ENCODE results near the gene KLHDC1. TPM values are rescaled to one million over a fixed set of nuclear protein-coding genes. Genes with fewer than 3 reads are reported as not detected.

KLHDC1 gene
- total RNA-seq, 1 donor from 2014 or later = not detected

DNA sequence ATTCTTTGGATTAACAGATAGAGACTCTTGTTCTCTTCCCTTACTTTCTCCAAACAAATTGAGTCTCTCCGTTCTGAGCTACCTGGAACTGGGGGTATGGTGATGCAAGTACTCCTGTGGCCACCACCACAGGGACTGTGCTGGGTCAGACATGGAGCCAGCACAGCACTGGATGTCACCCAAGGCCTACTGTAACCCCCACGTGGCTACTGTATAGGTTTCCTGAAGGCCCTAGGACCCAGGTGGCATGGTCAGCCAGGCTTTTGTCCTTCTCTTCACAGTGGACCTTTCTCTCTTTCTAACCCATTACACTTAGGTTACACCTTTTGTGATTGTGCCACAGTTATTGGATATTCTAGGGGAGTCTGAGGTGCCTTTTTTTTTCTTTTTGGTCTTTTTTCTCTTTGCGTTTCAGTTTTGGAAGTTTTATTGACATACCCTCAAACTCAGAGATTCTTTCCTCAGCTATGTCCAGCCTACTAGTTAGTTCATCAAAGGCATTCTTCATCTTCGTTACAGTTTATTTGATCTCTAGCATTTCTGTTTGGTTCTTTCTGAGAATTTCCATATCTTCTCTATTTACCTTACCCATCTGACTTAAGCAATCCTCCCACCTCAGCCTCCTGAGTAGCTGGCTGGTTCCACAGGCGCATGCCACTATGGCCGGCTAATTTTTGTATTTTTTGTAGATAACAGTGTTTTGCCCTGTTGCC is 69.1 kb downstream of the KLHDC1 start:
- no peak for DNase-seq (ENCODE audit: low spot score in 2 of 2)
- TF ChIP-seq CTCF (IDR thresholded peaks at IDR 0.05) = no peak
- Histone ChIP-seq H3K9me3 (no peaks in the 10 kb centered on the region), H3K4me1 (peaks cover 0 to 4% of the 10 kb centered on the region in 2 donors), H3K27ac (no peak overlapping the region), H3K4me3 (no peak overlapping the region), H3K36me3 (no peaks in the 10 kb centered on the region), H3K27me3 (no peaks in the 10 kb centered on the region)
- intact Hi-C loops (cut with DNase I) = no loop called here

DNA sequence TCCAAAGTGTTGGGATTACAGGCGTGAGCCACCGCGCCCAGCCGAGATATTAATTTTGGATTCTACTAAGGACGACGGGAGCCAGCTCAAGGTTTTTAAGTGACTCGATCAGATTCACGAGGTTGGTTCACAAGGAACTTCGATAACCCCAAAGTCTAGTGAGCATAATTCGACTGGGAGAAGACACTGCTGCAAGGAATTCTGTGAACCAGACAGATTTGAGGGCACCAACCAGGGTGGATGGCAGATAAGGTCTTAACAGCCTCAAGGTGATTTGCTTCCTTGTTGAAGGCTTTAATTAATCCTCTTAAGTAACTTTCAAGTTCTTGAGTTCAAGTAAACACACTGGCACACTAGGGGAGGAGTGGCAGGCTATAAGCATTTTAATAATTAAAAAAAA is 73.9 kb downstream of the KLHDC1 start:
- intact Hi-C loops (cut with DNase I) = loop anchor here (2.0 to 5.0 kb wide), 2 partner anchors 74 to 900 kb away; partner anchors contain the start of genes KLHDC1 and SAV1
- H3K27ac ChIP-seq = peak overlapping the region; percentile 94 to 97
- H3K4me3 ChIP-seq = peak overlapping the region; percentile 83 to 94
- TF ChIP-seq CTCF (IDR thresholded peaks at IDR 0.05) = no peak
- H3K9me3 ChIP-seq = no peaks in the 10 kb centered on the region
- peaks cover 3 to 5% of the 10 kb centered on the region in 2 donors for H3K36me3 ChIP-seq
- DNase-seq (ENCODE audit: low spot score in 2 of 2) = no peak
- no peaks in the 10 kb centered on the region for H3K27me3 ChIP-seq
- H3K4me1 ChIP-seq = peaks cover 0 to 24% of the 10 kb centered on the region in 2 donors

GRCh38 chr14:49767270-49767570 is 74.3 kb downstream of the KLHDC1 start:
- intact Hi-C loops (cut with DNase I) = loop anchor here (2.0 to 5.0 kb wide), 2 partner anchors 74 to 900 kb away; partner anchors contain the start of genes KLHDC1 and SAV1
- DNase-seq (ENCODE audit: low spot score in 2 of 2) = no peak
- H3K27ac ChIP-seq = peak overlapping the region; percentile 94 to 97
- peaks cover 5 to 8% of the 10 kb centered on the region in 2 donors for H3K36me3 ChIP-seq
- TF ChIP-seq CTCF (IDR thresholded peaks at IDR 0.05) = no peak
- H3K4me1 ChIP-seq = peaks cover 0 to 24% of the 10 kb centered on the region in 2 donors
- no peaks in the 10 kb centered on the region for H3K9me3 ChIP-seq
- H3K4me3 ChIP-seq = peak overlapping the region; percentile 83 to 94
- H3K27me3 ChIP-seq = no peaks in the 10 kb centered on the region

DNA sequence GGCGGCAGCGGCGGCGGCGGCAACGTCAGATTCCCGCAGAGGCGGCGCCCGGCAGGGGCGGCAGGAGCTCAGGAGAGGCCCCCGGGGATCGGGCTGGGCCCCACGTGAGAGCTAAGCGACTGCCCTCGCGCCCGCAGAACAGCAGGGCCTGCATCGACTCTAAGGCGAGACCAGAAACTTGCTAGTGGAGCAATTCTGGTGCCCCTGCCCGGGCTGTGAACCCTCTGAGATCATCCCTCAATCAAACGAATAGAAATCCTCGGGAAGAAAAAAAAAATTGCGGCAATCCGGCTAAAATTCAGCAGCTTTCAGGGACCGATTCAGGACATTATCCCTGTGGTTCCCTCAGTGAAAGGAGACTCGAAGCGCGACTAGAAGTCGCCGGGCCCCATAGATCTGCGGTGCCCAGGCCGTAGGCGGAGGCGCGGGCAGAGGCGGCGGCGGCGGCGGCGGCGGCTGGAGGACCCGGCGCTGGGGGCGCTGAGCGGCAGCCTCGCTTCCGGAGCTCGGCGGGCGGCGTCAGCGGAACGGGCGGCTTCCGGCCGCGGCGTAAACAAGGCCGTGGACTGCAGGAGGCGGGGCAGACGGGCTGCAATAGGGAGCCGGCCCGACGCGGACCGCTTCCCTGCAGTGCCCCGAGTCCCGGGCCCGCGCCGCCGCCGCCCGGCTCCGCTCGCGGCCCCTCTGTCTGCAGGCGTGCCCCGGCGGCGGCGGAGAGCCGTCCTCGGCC is 74.8 kb downstream of the KLHDC1 start, which contains the start of gene KLHDC2:
TSS of gene KLHDC2 (plus strand) at position 583 of the 730 bp plus-strand sequence. CDS start 316 bp downstream, outside the sequence.
- Histone ChIP-seq H3K36me3 (peaks cover 5 to 13% of the 10 kb centered on the region in 2 donors), H3K27ac (peak within 1 kb of the TSS; percentile 94 to 97), H3K9me3 (no peaks in the 10 kb centered on the region), H3K4me1 (peaks cover 0 to 24% of the 10 kb centered on the region in 2 donors), H3K4me3 (peak within 1 kb of the TSS; percentile 83 to 94), H3K27me3 (no peaks in the 10 kb centered on the region)
- intact Hi-C loops (cut with DNase I) = loop anchor here (1.0 to 5.0 kb wide), 3 partner anchors 75 to 900 kb away; partner anchors contain the start of genes KLHDC1 and SAV1
- peak in 2 of 3 experiments; percentile 21 to 29 for TF ChIP-seq CTCF (IDR thresholded peaks at IDR 0.05)
- peak; percentile 50 to 93 for DNase-seq (ENCODE audit: low spot score in 2 of 2)

DNA sequence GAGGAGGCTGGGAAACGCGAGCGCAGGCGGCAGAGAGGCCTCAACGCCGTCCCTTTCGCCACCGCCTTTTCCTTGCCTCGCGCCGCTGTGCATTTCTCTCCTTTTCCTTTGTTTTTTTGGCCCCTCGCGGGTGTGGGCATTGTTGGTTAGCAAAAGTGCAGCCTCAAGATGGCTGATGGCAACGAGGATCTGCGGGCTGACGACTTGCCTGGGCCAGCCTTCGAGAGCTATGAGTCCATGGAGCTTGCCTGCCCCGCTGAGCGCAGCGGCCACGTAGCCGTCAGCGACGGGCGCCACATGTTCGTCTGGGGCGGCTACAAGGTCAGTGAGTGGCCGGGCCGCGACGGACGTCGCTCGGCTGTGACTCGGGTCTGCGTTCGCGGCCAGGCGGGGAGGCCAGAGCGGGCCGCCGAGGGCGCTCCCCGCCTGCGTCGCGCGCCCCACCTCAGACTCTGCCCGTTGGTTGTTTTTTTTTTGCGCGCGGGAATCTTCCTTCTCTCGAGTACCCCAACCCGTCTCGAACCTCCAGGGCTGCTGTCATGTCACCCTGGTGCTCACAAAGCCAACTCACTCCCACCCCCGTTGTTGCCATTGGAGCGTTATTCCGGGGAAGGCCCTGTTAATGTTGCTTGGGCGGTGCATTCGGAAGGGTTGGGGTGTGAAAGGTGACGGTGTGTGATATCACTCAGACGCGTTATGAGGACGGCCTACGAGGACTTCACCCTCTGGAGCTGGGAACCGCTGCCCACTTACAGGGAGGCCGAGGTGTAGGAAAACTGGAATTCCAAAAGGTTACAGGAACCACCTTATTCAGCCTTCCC is 75.6 kb downstream of the KLHDC1 start:
- H3K27me3 ChIP-seq = no peaks in the 10 kb centered on the region
- peaks cover 5 to 16% of the 10 kb centered on the region in 2 donors for H3K36me3 ChIP-seq
- intact Hi-C loops (cut with DNase I) = loop anchor here (1.0 to 5.0 kb wide), 2 partner anchors 134 to 899 kb away; partner anchors contain the start of gene SAV1
- no peaks in the 10 kb centered on the region for H3K9me3 ChIP-seq
- peaks cover 0 to 24% of the 10 kb centered on the region in 2 donors for H3K4me1 ChIP-seq
- peak; percentile 14 to 77 for DNase-seq (ENCODE audit: low spot score in 2 of 2)
- no peak for TF ChIP-seq CTCF (IDR thresholded peaks at IDR 0.05)
- H3K27ac ChIP-seq = peak overlapping the region; percentile 94 to 97
- H3K4me3 ChIP-seq = peak overlapping the region; percentile 83 to 94

Data from ascending aorta (tissue), 2 donors.